Smooth muscle cell (in vitro differentiated cells): ENCODE measurements around the gene HGD. TPM values are rescaled to one million over a fixed set of nuclear protein-coding genes. Genes with fewer than 3 reads are reported as not detected.

Source experiments
- DNase-seq: peaks from one replicate; lab custom pipeline; 2025; ENCODE audit not compliant: unreplicated experiment; lab: John Stamatoyannopoulos, UW
- H2AFZ ChIP-seq: fragments of 200-600 bp; sonication (generic); 2 replicates; pipeline ENCODE4 v1.6.0; 2016; ENCODE audit warnings: antibody characterized with exemption, low read depth, mild to moderate bottlenecking
- H3F3A ChIP-seq: fragments of 200-600 bp; sonication (generic); 2 replicates; pipeline ENCODE4 v1.6.0; 2017; ENCODE audit warnings: antibody characterized with exemption, low read depth
- H3K27ac ChIP-seq: fragments of 200-600 bp; sonication (generic); 2 replicates; pipeline ENCODE4 v1.5.1; 2016; ENCODE audit warnings: low read depth, mild to moderate bottlenecking
- H3K27me3 ChIP-seq: fragments of 200-600 bp; sonication (generic); 2 replicates; pipeline ENCODE4 v1.6.1; 2016; ENCODE audit warnings: low read depth, mild to moderate bottlenecking
- H3K36me3 ChIP-seq: fragments of 200-600 bp; sonication (generic); 2 replicates; pipeline ENCODE4 v1.5.1; 2016; ENCODE audit warnings: low read depth
- H3K4me1 ChIP-seq: fragments of 200-600 bp; sonication (generic); 2 replicates; pipeline ENCODE4 v1.5.1; 2016; ENCODE audit warnings: low read depth
- H3K4me2 ChIP-seq: fragments of 200-600 bp; sonication (generic); 2 replicates; pipeline ENCODE4 v1.6.0; 2016; ENCODE audit warnings: mild to moderate bottlenecking
- H3K4me3 ChIP-seq: fragments of 200-600 bp; sonication (generic); 2 replicates; pipeline ENCODE4 v1.5.1; 2016; ENCODE audit warnings: mild to moderate bottlenecking
- H3K79me2 ChIP-seq: fragments of 200-600 bp; sonication (generic); 2 replicates; pipeline ENCODE4 v1.6.0; 2016; ENCODE audit warnings: low read depth, mild to moderate bottlenecking
- H3K9ac ChIP-seq: fragments of 200-600 bp; sonication (generic); 2 replicates; pipeline ENCODE4 v1.6.0; 2016; ENCODE audit warnings: low read depth
- H3K9me3 ChIP-seq: fragments of 200-600 bp; sonication (generic); replicated peaks from 2 replicates; pipeline ENCODE4 v1.5.1; 2016; ENCODE audit warnings: low read depth
- H4K20me1 ChIP-seq: fragments of 200-600 bp; sonication (generic); 2 replicates; pipeline ENCODE4 v1.6.0; 2016; ENCODE audit warnings: low read depth
- WGBS: methylation state at CpG from one replicate; pipeline ENCODE4 v1.1.7; 2016; ENCODE audit warnings: low lambda C conversion rate; 5-methylcytosine and 5-hydroxymethylcytosine counted together
- polyA plus RNA-seq: library from polyadenylated mRNA; unstranded; fragments of >200 nt; fragmentation: Nextera tagmentation; extraction: Ambion mirVana; gene quantifications from 2 replicates; pipeline ENCODE4 v1.2.1, GENCODE V29; 2016
- total RNA-seq: library from RNA; depleted of rRNA; stranded (reverse); fragments of >200 nt; gene quantifications from 2 replicates; pipeline ENCODE4 v1.2.3, GENCODE V29; 2014
- TF ChIP-seq, protein P1 (sequence below): fragments of 200-600 bp; sonication (generic); IDR thresholded peaks from 2 replicates; pipeline ENCODE4 v1.5.1; 2017; ENCODE audit warnings: borderline replicate concordance, mild to moderate bottlenecking, antibody characterized with exemption; ENCODE audit not compliant: insufficient read depth, poor library complexity, severe bottlenecking

HGD gene
- total and polyA plus RNA-seq, 2 experiments from 2014 or later = 3.8 to 10.9 TPM

GRCh38 chr3:120713262-120713661 is 31.2 kb upstream of the HGD start:
- H3K27me3 ChIP-seq = no peaks in the 10 kb centered on the region
- no peaks in the 10 kb centered on the region for H3F3A ChIP-seq
- no peak overlapping the region for H3K9ac ChIP-seq
- peaks cover 6% of the 10 kb centered on the region for H3K79me2 ChIP-seq
- DNase-seq = no peak
- TF ChIP-seq, protein P1, sequence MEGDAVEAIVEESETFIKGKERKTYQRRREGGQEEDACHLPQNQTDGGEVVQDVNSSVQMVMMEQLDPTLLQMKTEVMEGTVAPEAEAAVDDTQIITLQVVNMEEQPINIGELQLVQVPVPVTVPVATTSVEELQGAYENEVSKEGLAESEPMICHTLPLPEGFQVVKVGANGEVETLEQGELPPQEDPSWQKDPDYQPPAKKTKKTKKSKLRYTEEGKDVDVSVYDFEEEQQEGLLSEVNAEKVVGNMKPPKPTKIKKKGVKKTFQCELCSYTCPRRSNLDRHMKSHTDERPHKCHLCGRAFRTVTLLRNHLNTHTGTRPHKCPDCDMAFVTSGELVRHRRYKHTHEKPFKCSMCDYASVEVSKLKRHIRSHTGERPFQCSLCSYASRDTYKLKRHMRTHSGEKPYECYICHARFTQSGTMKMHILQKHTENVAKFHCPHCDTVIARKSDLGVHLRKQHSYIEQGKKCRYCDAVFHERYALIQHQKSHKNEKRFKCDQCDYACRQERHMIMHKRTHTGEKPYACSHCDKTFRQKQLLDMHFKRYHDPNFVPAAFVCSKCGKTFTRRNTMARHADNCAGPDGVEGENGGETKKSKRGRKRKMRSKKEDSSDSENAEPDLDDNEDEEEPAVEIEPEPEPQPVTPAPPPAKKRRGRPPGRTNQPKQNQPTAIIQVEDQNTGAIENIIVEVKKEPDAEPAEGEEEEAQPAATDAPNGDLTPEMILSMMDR = no peak
- H3K36me3 ChIP-seq = no peaks in the 10 kb centered on the region
- no peaks in the 10 kb centered on the region for H4K20me1 ChIP-seq
- no peak overlapping the region for H3K27ac ChIP-seq
- no peak overlapping the region for H2AFZ ChIP-seq
- H3K9me3 ChIP-seq = no peaks in the 10 kb centered on the region
- no peaks in the 10 kb centered on the region for H3K4me1 ChIP-seq
- no peak overlapping the region for H3K4me2 ChIP-seq
- H3K4me3 ChIP-seq = no peak overlapping the region

DNA sequence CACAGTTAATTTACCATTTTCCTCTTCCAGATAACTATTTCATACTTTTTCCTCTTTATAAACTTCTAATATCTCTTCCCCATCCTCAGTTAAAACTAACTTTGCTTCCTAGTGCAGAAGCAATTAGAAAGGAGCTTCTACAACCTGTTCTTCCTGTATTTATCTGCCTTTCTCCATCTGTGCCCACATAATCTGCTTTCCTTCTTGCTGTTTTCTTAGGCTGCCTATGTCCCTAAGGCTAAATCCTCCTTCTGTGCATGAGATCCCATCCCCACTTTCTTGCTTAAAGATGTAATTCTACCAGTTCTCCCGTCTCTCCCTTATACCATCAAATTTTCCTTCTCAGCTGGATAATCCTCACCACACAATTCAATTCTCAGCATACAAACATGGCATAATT is 28.3 kb upstream of the HGD start:
- 67% methylated on average over 1 of the region's 1 CpG for WGBS

DNA sequence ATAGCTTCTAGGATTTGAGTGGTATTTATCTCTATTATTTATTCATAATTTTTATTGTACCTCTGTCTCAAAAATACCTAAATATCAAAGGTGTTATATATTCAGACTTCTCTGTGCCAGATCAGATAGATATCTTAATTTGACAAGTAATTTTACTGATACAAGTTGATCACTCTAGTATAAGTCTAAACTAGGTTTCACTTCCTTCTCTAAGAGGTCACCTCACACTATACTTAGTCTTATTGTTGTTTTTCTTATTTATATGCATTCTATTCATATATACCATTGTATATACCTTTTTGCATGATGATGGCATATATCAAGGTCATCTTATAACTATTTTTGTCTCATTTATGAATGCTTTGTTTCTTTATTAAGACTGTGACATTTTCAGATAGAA is 26.4 kb upstream of the HGD start:
- Histone ChIP-seq H3K27me3 (no peaks in the 10 kb centered on the region), H3K79me2 (peaks cover 2% of the 10 kb centered on the region), H4K20me1 (no peaks in the 10 kb centered on the region), H3K27ac (no peak overlapping the region), H2AFZ (no peak overlapping the region), H3F3A (no peaks in the 10 kb centered on the region), H3K9me3 (no peaks in the 10 kb centered on the region), H3K36me3 (peaks cover 13% of the 10 kb centered on the region), H3K4me2 (no peak overlapping the region), H3K4me1 (no peaks in the 10 kb centered on the region), H3K9ac (no peak overlapping the region), H3K4me3 (no peak overlapping the region)
- DNase-seq = no peak
- TF ChIP-seq, protein P1 = no peak

More for the DNA sequence above, 28.3 kb upstream of the HGD start:
- Histone ChIP-seq H3K36me3 (no peaks in the 10 kb centered on the region), H3K4me3 (no peak overlapping the region), H3K9ac (no peak overlapping the region), H3K4me2 (no peak overlapping the region), H3K79me2 (peaks cover 2% of the 10 kb centered on the region), H3K27me3 (no peaks in the 10 kb centered on the region), H3F3A (no peaks in the 10 kb centered on the region), H4K20me1 (no peaks in the 10 kb centered on the region), H3K9me3 (no peaks in the 10 kb centered on the region), H3K4me1 (no peaks in the 10 kb centered on the region), H2AFZ (no peak overlapping the region), H3K27ac (no peak overlapping the region)
- DNase-seq = no peak
- TF ChIP-seq, protein P1 = no peak

- Histone ChIP-seq H3K27ac (no peak overlapping the region), H3F3A (no peaks in the 10 kb centered on the region), H3K4me3 (no peak overlapping the region), H3K79me2 (no peaks in the 10 kb centered on the region), H4K20me1 (no peaks in the 10 kb centered on the region), H3K36me3 (peaks cover 17% of the 10 kb centered on the region), H3K9ac (no peak overlapping the region), H3K27me3 (no peaks in the 10 kb centered on the region), H3K9me3 (no peaks in the 10 kb centered on the region), H2AFZ (no peak overlapping the region), H3K4me1 (no peaks in the 10 kb centered on the region), H3K4me2 (no peak overlapping the region)
- DNase-seq = no peak
- TF ChIP-seq, protein P1 = no peak
Observed at GRCh38 chr3:120706950-120707349, 24.9 kb upstream of the HGD start.
